H9 (cell line): Measurements from ENCODE around the gene YPEL4. TPM values are rescaled to one million over a fixed set of nuclear protein-coding genes. Genes with fewer than 3 reads are reported as not detected.
A peak's percentile ranks its signal among the peaks of the same experiment; 100 is the strongest.

Experiments used
- DNase-seq: peaks from one replicate; pipeline ENCODE4 v3.0.0-alpha.2; 2017
- H2AFZ ChIP-seq: one replicate; pipeline ENCODE4 v1.6.1; 2013; ENCODE audit warnings: mild to moderate bottlenecking, low read length, control low read depth, moderate library complexity
- H2AK5ac ChIP-seq: 2 replicates; pipeline ENCODE4 v1.6.1; 2013; ENCODE audit warnings: low read length, control low read depth, mixed read lengths; ENCODE audit not compliant: insufficient read length
- H2BK120ac ChIP-seq: one replicate; pipeline ENCODE4 v1.6.1; 2013; ENCODE audit warnings: low read depth, mild to moderate bottlenecking, low read length, control low read depth, inconsistent platforms; ENCODE audit not compliant: poor library complexity, severe bottlenecking
- H2BK12ac ChIP-seq: 2 replicates; pipeline ENCODE4 v1.6.1; 2013; ENCODE audit warnings: low read length, control low read depth, mixed read lengths, low read depth; ENCODE audit not compliant: insufficient read length
- H2BK15ac ChIP-seq: 2 replicates; pipeline ENCODE4 v1.6.1; 2013; ENCODE audit warnings: low read depth, low read length, control low read depth
- H2BK20ac ChIP-seq: one replicate; pipeline ENCODE4 v1.6.1; 2013; ENCODE audit warnings: low read depth, mild to moderate bottlenecking, low read length, control low read depth, inconsistent platforms; ENCODE audit not compliant: poor library complexity, severe bottlenecking
- H2BK5ac ChIP-seq: 2 replicates; pipeline ENCODE4 v1.6.1; 2013; ENCODE audit warnings: low read length, control low read depth, mixed read lengths; ENCODE audit not compliant: insufficient read length
- H3K14ac ChIP-seq: 2 replicates; pipeline ENCODE4 v1.6.1; 2013; ENCODE audit warnings: low read length, control low read depth; ENCODE audit not compliant: insufficient read depth
- H3K18ac ChIP-seq: 2 replicates; pipeline ENCODE4 v1.6.1; 2013; ENCODE audit warnings: low read depth, mild to moderate bottlenecking, mixed read lengths, low read length, control low read depth; ENCODE audit not compliant: insufficient read length
- H3K23ac ChIP-seq: 2 replicates; pipeline ENCODE4 v1.6.1; 2013; ENCODE audit warnings: low read length, control low read depth, mixed read lengths, low read depth; ENCODE audit not compliant: insufficient read length
- H3K23me2 ChIP-seq: 2 replicates; pipeline ENCODE4 v1.6.1; 2013; ENCODE audit warnings: low read depth, mild to moderate bottlenecking, mixed read lengths, low read length, control low read depth; ENCODE audit not compliant: insufficient read length, poor library complexity, severe bottlenecking
- H3K27ac ChIP-seq: 2 replicates; pipeline ENCODE4 v1.5.1; 2013; ENCODE audit warnings: low read length, control low read depth, mixed read lengths, low read depth; ENCODE audit not compliant: insufficient read length
- H3K27me3 ChIP-seq: 2 replicates; pipeline ENCODE4 v1.6.1; 2013; ENCODE audit warnings: low read length, control low read depth, inconsistent platforms; ENCODE audit not compliant: insufficient read depth
- H3K4ac ChIP-seq: 2 replicates; pipeline ENCODE4 v1.6.1; 2013; ENCODE audit warnings: low read depth, mild to moderate bottlenecking, control low read depth, inconsistent platforms, low read length, moderate library complexity
- H3K4me1 ChIP-seq: 2 replicates; pipeline ENCODE4 v1.6.1; 2013; ENCODE audit warnings: low read length, control low read depth, inconsistent platforms; ENCODE audit not compliant: insufficient read depth
- H3K4me2 ChIP-seq: 2 replicates; pipeline ENCODE4 v1.6.1; 2013; ENCODE audit warnings: low read length, control low read depth, mixed read lengths; ENCODE audit not compliant: insufficient read length, insufficient read depth
- H3K56ac ChIP-seq: 2 replicates; pipeline ENCODE4 v1.6.1; 2013; ENCODE audit warnings: low read depth, mild to moderate bottlenecking, mixed read lengths, low read length, control low read depth; ENCODE audit not compliant: insufficient read length
- H3K79me1 ChIP-seq: 2 replicates; pipeline ENCODE4 v1.6.1; 2013; ENCODE audit warnings: low read depth, mild to moderate bottlenecking, moderate library complexity, low read length, control low read depth, inconsistent platforms; ENCODE audit not compliant: insufficient read depth, poor library complexity, severe bottlenecking
- H3K79me2 ChIP-seq: 2 replicates; pipeline ENCODE4 v1.6.1; 2013; ENCODE audit warnings: low read length, control low read depth, inconsistent platforms; ENCODE audit not compliant: insufficient read depth
- H3K9ac ChIP-seq: 2 replicates; pipeline ENCODE4 v1.6.1; 2013; ENCODE audit warnings: low read length, control low read depth, mixed read lengths; ENCODE audit not compliant: insufficient read length; ENCODE audit errors: extremely low read depth
- H3K9me3 ChIP-seq: one replicate; pipeline ENCODE4 v1.6.1; 2013; ENCODE audit warnings: low read depth, low read length, inconsistent platforms; ENCODE audit not compliant: control insufficient read depth
- H3T11ph ChIP-seq: one replicate; pipeline ENCODE4 v1.6.1; 2013; ENCODE audit warnings: mild to moderate bottlenecking, low read length, control low read depth, inconsistent platforms
- H4K20me1 ChIP-seq: one replicate; pipeline ENCODE4 v1.6.1; 2013; ENCODE audit not compliant: control insufficient read depth, insufficient read length, insufficient read depth
- H4K5ac ChIP-seq: 2 replicates; pipeline ENCODE4 v1.6.1; 2013; ENCODE audit warnings: low read depth, mild to moderate bottlenecking, mixed read lengths, low read length, control low read depth; ENCODE audit not compliant: insufficient read length
- H4K8ac ChIP-seq: replicated peaks from 2 replicates; pipeline ENCODE4 v1.6.1; 2013; ENCODE audit warnings: low read length, control low read depth, mixed read lengths, low read depth; ENCODE audit not compliant: insufficient read length
- H4K91ac ChIP-seq: 2 replicates; pipeline ENCODE4 v1.6.1; 2013; ENCODE audit warnings: low read depth, mild to moderate bottlenecking, moderate library complexity, mixed read lengths, low read length, control low read depth; ENCODE audit not compliant: insufficient read length
- H3K27ac Mint-ChIP-seq, 3 experiments: 2 replicates in 2 of 3; 3 replicates in 1 of 3; pipeline ENCODE4 v1.8.0; 2020 to 2021; ENCODE audit warnings: mixed read lengths in 3 of 3, mild to moderate bottlenecking in 1 of 3, moderate library complexity in 1 of 3
- H3K27me3 Mint-ChIP-seq: 2 replicates; pipeline ENCODE4 v1.8.0; 2021; ENCODE audit warnings: low read depth, mild to moderate bottlenecking, moderate library complexity, mixed read lengths
- H3K36me3 Mint-ChIP-seq, 3 experiments: 2 replicates in 2 of 3; 3 replicates in 1 of 3; pipeline ENCODE4 v1.8.0; 2020 to 2021; ENCODE audit warnings: low read depth in 3 of 3, mixed read lengths in 3 of 3; ENCODE audit not compliant: insufficient read depth in 1 of 3
- H3K4me1 Mint-ChIP-seq, 2 experiments: 2 replicates each; pipeline ENCODE4 v1.8.0; 2020; ENCODE audit warnings: mixed read lengths in 2 of 2
- H3K4me3 Mint-ChIP-seq, 2 experiments: 2 replicates in 1 of 2; 3 replicates in 1 of 2; pipeline ENCODE4 v1.8.0; 2020 to 2021; ENCODE audit warnings: mild to moderate bottlenecking in 2 of 2, mixed read lengths in 2 of 2, moderate library complexity in 1 of 2
- H3K9me3 Mint-ChIP-seq, 2 experiments: 2 replicates in 1 of 2; 3 replicates in 1 of 2; pipeline ENCODE4 v1.8.0; 2020; ENCODE audit warnings: mild to moderate bottlenecking in 2 of 2, mixed read lengths in 2 of 2, moderate library complexity in 1 of 2
- CTCF ChIP-seq: fragments of 200-600 bp; sonication (generic); conservative IDR thresholded peaks from 3 replicates; pipeline ENCODE4 v1.8.0; 2021; ENCODE audit warnings: antibody characterized with exemption, mild to moderate bottlenecking
- WGBS: extraction: QIAGEN DNeasy Blood & Tissue Kit; methylation state at CpG from one replicate; pipeline ENCODE4 v1.1.7; 2013; ENCODE audit warnings: missing lambda C conversion rate, low lambda C conversion rate, mixed read lengths; ENCODE audit not compliant: insufficient read length; ENCODE audit errors: extremely low coverage; 5-methylcytosine and 5-hydroxymethylcytosine counted together
- total RNA-seq: library from RNA; stranded (reverse); gene quantifications from 2 replicates; pipeline ENCODE4 v1.2.1, GENCODE V29; 2021

The YPEL4 gene
- total RNA-seq, 1 experiment from 2014 or later: 0.13 TPM

- no peak for DNase-seq
- H2AFZ ChIP-seq: no peak overlapping the region
- Mint-ChIP-seq H3K4me1 (peaks cover 0 to 3% of the 10 kb centered on the region in 2 experiments; a peak in 2 of 4 replicates), H3K36me3 (peaks cover 0 to 7% (median 2%) of the 10 kb centered on the region in 3 experiments; a peak in 4 of 7 replicates), H3K27me3 (peaks cover under 1% of the 10 kb centered on the region; the same call in 1 of the 2 replicates), H3K4me3 (no peak overlapping the region), H3K27ac (peak overlapping the region in 1 of 3 experiments; percentile 70; a peak in 1 of 7 replicates), H3K9me3 (peaks cover 4 to 10% of the 10 kb centered on the region in 2 experiments; a peak in 4 of 5 replicates)
- no peak overlapping the region for H3K56ac ChIP-seq
- H2BK20ac ChIP-seq: no peak overlapping the region
- TF ChIP-seq CTCF: no peak
- H3K27me3 ChIP-seq: no peaks in the 10 kb centered on the region
- H3T11ph ChIP-seq: no peak overlapping the region
- H3K14ac ChIP-seq: no peak overlapping the region
- H4K91ac ChIP-seq: no peak overlapping the region
- H3K23me2 ChIP-seq: no peaks in the 10 kb centered on the region
- H3K9ac ChIP-seq: no peak overlapping the region
- no peaks in the 10 kb centered on the region for H3K79me1 ChIP-seq
- H2BK15ac ChIP-seq: no peak overlapping the region
- H3K4ac ChIP-seq: no peak overlapping the region
- WGBS: no CpG with 5 or more reads among the region's 2 CpGs
- no peak overlapping the region for H3K27ac ChIP-seq
- H2BK5ac ChIP-seq: no peak overlapping the region
- H4K5ac ChIP-seq: no peak overlapping the region
- H4K8ac ChIP-seq: no peak overlapping the region
- H3K9me3 ChIP-seq: no peaks in the 10 kb centered on the region
- H3K4me1 ChIP-seq: no peaks in the 10 kb centered on the region
- H2BK12ac ChIP-seq: no peak overlapping the region
- H2AK5ac ChIP-seq: no peak overlapping the region
- no peak overlapping the region for H3K18ac ChIP-seq
- H4K20me1 ChIP-seq: no peaks in the 10 kb centered on the region
- H3K23ac ChIP-seq: no peak overlapping the region
- H2BK120ac ChIP-seq: no peak overlapping the region
- H3K4me2 ChIP-seq: no peak overlapping the region
- H3K79me2 ChIP-seq: no peaks in the 10 kb centered on the region
Observed at GRCh38 chr11:57624864-57625263, 24.8 kb downstream of the YPEL4 start.
